GM19023 (cell line): ENCODE results near the gene KIAA0232.

Experiments used
- ATAC-seq: cut with Tn5 transposase; IDR thresholded peaks from one replicate; pipeline ENCODE4 v1.9.1; 2021; ENCODE audit warnings: mild to moderate bottlenecking, moderate library complexity; ENCODE audit not compliant: unreplicated experiment

The KIAA0232 gene

GRCh38 chr4:6782147-6782845 lies at the start of gene KIAA0232:
TSS of gene KIAA0232 (plus strand) at chr4:6782727. CDS start at chr4:6824454, 41,727 bp downstream.
- ATAC-seq = peak; percentile 74

- ATAC-seq = no peak
These were observed 49.0 kb upstream of the KIAA0232 start for GRCh38 chr4:6733358-6734164.

- ATAC-seq = no peak
These were observed 48.3 kb upstream of the KIAA0232 start for GRCh38 chr4:6734165-6734786.

GRCh38 chr4:6739920-6740319 lies 42.6 kb upstream of the KIAA0232 start:
- ATAC-seq = no peak

GRCh38 chr4:6740347-6740746 lies 42.2 kb upstream of the KIAA0232 start:
- no peak for ATAC-seq

- ATAC-seq = no peak
These were observed 40.0 kb upstream of the KIAA0232 start for GRCh38 chr4:6742507-6742906.

- no peak for ATAC-seq
These were observed 39.5 kb upstream of the KIAA0232 start for GRCh38 chr4:6742989-6743388.

- ATAC-seq = no peak
These were observed 35.7 kb upstream of the KIAA0232 start for GRCh38 chr4:6746721-6747293.

- no peak for ATAC-seq
These were observed 35.1 kb upstream of the KIAA0232 start for GRCh38 chr4:6747294-6748051.

GRCh38 chr4:6748286-6748685 lies 34.2 kb upstream of the KIAA0232 start:
- ATAC-seq = no peak

GRCh38 chr4:6749340-6750171 lies 33.0 kb upstream of the KIAA0232 start:
- no peak for ATAC-seq

GRCh38 chr4:6750286-6751221 lies 32.0 kb upstream of the KIAA0232 start:
- ATAC-seq = no peak

GRCh38 chr4:6751611-6752485 lies 30.7 kb upstream of the KIAA0232 start:
- ATAC-seq = no peak

GRCh38 chr4:6752486-6752829 lies 30.1 kb upstream of the KIAA0232 start:
- ATAC-seq = no peak

- ATAC-seq = no peak
These were observed 29.4 kb upstream of the KIAA0232 start for GRCh38 chr4:6753103-6753560.

GRCh38 chr4:6753891-6754290 lies 28.6 kb upstream of the KIAA0232 start:
- no peak for ATAC-seq

- ATAC-seq = no peak
These were observed 27.9 kb upstream of the KIAA0232 start for GRCh38 chr4:6754481-6755087.
